HepG2 (cell line): ENCODE measurements around the gene CCDC14. TPM values are rescaled to one million over a fixed set of nuclear protein-coding genes. Genes with fewer than 3 reads are reported as not detected.
"Not testable (repeated sequence)": the region's sequence is repeated elsewhere in the genome, so short reads cannot be mapped to it uniquely, and the experiment has no call there.

Source experiments
- ATAC-seq: fragments of 200-7000 bp; cut with Tn5 transposase; 3 replicates; pipeline ENCODE4 v1.9.1; 2020; ENCODE audit warnings: mild to moderate bottlenecking, moderate library complexity
- BruUV-seq: library from RNA; stranded (reverse); fragments of 400-500 nt; replicated peaks from 2 replicates; lab custom pipeline; 2021; lab: Mats Ljungman, UMichigan
- CTCF ChIA-PET: fragments of 300-600 bp; formaldehyde crosslinking; extraction: SDS; loops from one replicate; lab custom pipeline; 2021; ENCODE audit warnings: low total read pairs, inconsistent platforms, low intra/inter-chr PET ratio; lab: Yijun Ruan, JAX
- POLR2A ChIA-PET: fragments of 350-600 bp; sonication (Branson Sonifier 250); formaldehyde crosslinking; loops from one replicate; lab custom pipeline; 2020; ENCODE audit warnings: antibody characterized with exemption, inconsistent platforms; lab: Yijun Ruan, JAX
- DNase-seq: peaks from one replicate; pipeline ENCODE4 v3.0.0-alpha.2; 2015; ENCODE audit warnings: low spot score
- FAIRE-seq: peaks from 3 replicates; lab custom pipeline; 2011; peaks lifted over from hg19 to GRCh38; lab: Jason Lieb, UNC
- H2AFZ ChIP-seq: one replicate; pipeline ENCODE4 v1.6.1; 2011; ENCODE audit warnings: low read length, inconsistent platforms
- H3K27ac ChIP-seq: fragments of 300-600 bp; 3 replicates; pipeline ENCODE4 v1.8.0; 2011; ENCODE audit warnings: mixed run types, mild to moderate bottlenecking, mixed read lengths, low read length, inconsistent platforms; ENCODE audit not compliant: insufficient read depth; ENCODE audit errors: extremely low read length
- H3K27me3 ChIP-seq, 2 experiments: fragments of 200-600 bp in 1 of 2; 2 replicates in 1 of 2; 3 replicates in 1 of 2; pipeline versions ENCODE4 v1.6.0 to v1.8.0; 2011; ENCODE audit warnings: low read length in 2 of 2, mild to moderate bottlenecking in 2 of 2, moderate library complexity in 2 of 2, inconsistent platforms in 1 of 2; ENCODE audit not compliant: insufficient read depth in 2 of 2, control insufficient read depth in 1 of 2
- H3K36me3 ChIP-seq, 2 experiments: fragments of 200-600 bp in 1 of 2; replicated peaks in 1 of 2; 2 replicates in 1 of 2; 3 replicates in 1 of 2; pipeline versions ENCODE4 v1.5.1 to v1.8.0; 2011; ENCODE audit warnings: low read length in 2 of 2, inconsistent platforms in 1 of 2; ENCODE audit not compliant: insufficient read depth in 2 of 2, control insufficient read depth in 1 of 2
- H3K4me1 ChIP-seq: 2 replicates; pipeline ENCODE4 v1.5.1; 2012; ENCODE audit warnings: low read length, inconsistent platforms; ENCODE audit not compliant: insufficient read depth
- H3K4me2 ChIP-seq: 2 replicates; pipeline ENCODE4 v1.6.0; 2011; ENCODE audit warnings: low read depth, low read length, inconsistent platforms
- H3K4me3 ChIP-seq, 3 experiments: fragments of 200-600 bp in 1 of 3; sonication (generic), shearing (Covaris generic) in 1 of 3; replicated peaks in 1 of 3; 2 replicates each; pipeline ENCODE4 v1.5.1; 2011 to 2016; ENCODE audit warnings: low read length in 3 of 3, inconsistent platforms in 2 of 3, low read depth in 2 of 3, mild to moderate bottlenecking in 2 of 3, control low read depth in 1 of 3, mixed read lengths in 1 of 3; ENCODE audit not compliant: insufficient read depth in 1 of 3
- H3K79me2 ChIP-seq: one replicate; pipeline ENCODE4 v1.6.1; 2011; ENCODE audit warnings: low read length, inconsistent platforms; ENCODE audit not compliant: insufficient read depth
- H3K9ac ChIP-seq: 2 replicates; pipeline ENCODE4 v1.6.0; 2011; ENCODE audit warnings: mild to moderate bottlenecking, low read depth, low read length, inconsistent platforms; ENCODE audit not compliant: insufficient read depth
- H3K9me3 ChIP-seq: 2 replicates; pipeline ENCODE4 v1.5.1; 2012; ENCODE audit warnings: mild to moderate bottlenecking, low read length
- H4K20me1 ChIP-seq: 2 replicates; pipeline ENCODE4 v1.6.0; 2011; ENCODE audit warnings: inconsistent platforms, mild to moderate bottlenecking, low read length, moderate library complexity; ENCODE audit not compliant: insufficient read depth
- CREB1 ChIP-seq, 2 experiments: fragments of 450-650 bp in 1 of 2; IDR thresholded peaks; 2 replicates each; pipeline ENCODE4 v1.6.1; 2016 to 2017; ENCODE audit warnings: control low read depth in 1 of 2, mild to moderate bottlenecking in 1 of 2, missing compliant biosample characterization in 1 of 2, missing genetic modification characterization in 1 of 2
- EEA1 ChIP-seq: sonication (generic); formaldehyde crosslinking; IDR thresholded peaks from 2 replicates; pipeline ENCODE4 v1.5.1; 2020; ENCODE audit warnings: mild to moderate bottlenecking, missing genetic modification reagents, borderline replicate concordance
- RAD21 ChIP-seq: fragments of 450-650 bp; formaldehyde crosslinking; IDR thresholded peaks from 2 replicates; pipeline ENCODE4 v1.5.0; 2020; ENCODE audit warnings: mild to moderate bottlenecking
- ZBTB20 ChIP-seq: sonication (generic); formaldehyde crosslinking; IDR thresholded peaks from 2 replicates; pipeline ENCODE4 v1.8.1; 2023; ENCODE audit warnings: missing genetic modification reagents, low read depth, mild to moderate bottlenecking, borderline replicate concordance
- ZNF33A ChIP-seq: sonication (generic); formaldehyde crosslinking; IDR thresholded peaks from 2 replicates; pipeline ENCODE4 v1.5.1; 2020; ENCODE audit warnings: missing genetic modification reagents, mild to moderate bottlenecking, moderate library complexity, borderline replicate concordance
- ZNF496 ChIP-seq: sonication (generic); formaldehyde crosslinking; IDR thresholded peaks from 2 replicates; pipeline ENCODE4 v1.8.1; 2023; ENCODE audit warnings: mild to moderate bottlenecking, moderate library complexity, missing genetic modification reagents; ENCODE audit not compliant: insufficient replicate concordance
- WGBS: methylation state at CpG from one replicate; pipeline ENCODE4 v1.1.6; 2017; ENCODE audit warnings: low lambda C conversion rate; 5-methylcytosine and 5-hydroxymethylcytosine counted together
- in situ Hi-C: cut with HindIII; loops from 2 replicates; pipeline ENCODE4 v1.10.0; 2017; ENCODE audit warnings: low pct_unique_long_range_greater_than_20kb; ENCODE audit not compliant: extremely low pct_ligation_motif_present
- intact Hi-C: fragments of 100-400 bp; cut with micrococcal nuclease; formaldehyde crosslinking; loops from one replicate; pipeline ENCODE4 v1.10.0; 2022; ENCODE audit not compliant: unreplicated experiment
- polyA plus RNA-seq, 8 experiments: library from polyadenylated mRNA; depleted of rRNA in 3 of 8; stranded (reverse) in 7 of 8; unstranded in 1 of 8; fragments of >200 nt; fragmentation: Illumina TruSeq in 4 of 8; extraction: Trizol in 4 of 8; gene quantifications; 2 replicates each; pipeline versions ENCODE4 v1.2.1 to v1.2.3, GENCODE V29; 2011 to 2016; ENCODE audit warnings: low read depth in 4 of 8, missing spikeins in 1 of 8, mixed read lengths in 1 of 8; ENCODE audit not compliant: insufficient read depth in 1 of 8
- total RNA-seq, 5 experiments: library from RNA; depleted of rRNA; stranded (reverse); fragments of >200 nt; fragmentation: Illumina TruSeq; extraction: Trizol; gene quantifications; 2 replicates each; pipeline ENCODE4 v1.2.3, GENCODE V29; 2016; ENCODE audit warnings: low read depth in 1 of 5
- TF ChIP-seq, protein P1 (sequence below): sonication (generic); formaldehyde crosslinking; IDR thresholded peaks from 2 replicates; pipeline ENCODE4 v1.4.0; 2020; ENCODE audit warnings: missing genetic modification reagents
- TF ChIP-seq, protein P2 (sequence below): IDR thresholded peaks from 2 replicates; pipeline ENCODE4 v1.6.1; 2016; ENCODE audit warnings: missing biosample characterization, missing genetic modification reagents, low read depth
- TF ChIP-seq, protein P3 (sequence below): IDR thresholded peaks from 2 replicates; pipeline ENCODE4 v1.6.1; 2016
- TF ChIP-seq, protein P4 (sequence below): sonication (generic); formaldehyde crosslinking; IDR thresholded peaks from 2 replicates; pipeline ENCODE4 v1.4.0; 2020; ENCODE audit warnings: mild to moderate bottlenecking, low read depth, missing genetic modification reagents

Gene CCDC14
- total and polyA plus RNA-seq, 2 of the 13 experiments (the other 11 are each of a cell fraction or from before 2014, with no cell fraction given), result 48.7 to 49.0 TPM

DNA sequence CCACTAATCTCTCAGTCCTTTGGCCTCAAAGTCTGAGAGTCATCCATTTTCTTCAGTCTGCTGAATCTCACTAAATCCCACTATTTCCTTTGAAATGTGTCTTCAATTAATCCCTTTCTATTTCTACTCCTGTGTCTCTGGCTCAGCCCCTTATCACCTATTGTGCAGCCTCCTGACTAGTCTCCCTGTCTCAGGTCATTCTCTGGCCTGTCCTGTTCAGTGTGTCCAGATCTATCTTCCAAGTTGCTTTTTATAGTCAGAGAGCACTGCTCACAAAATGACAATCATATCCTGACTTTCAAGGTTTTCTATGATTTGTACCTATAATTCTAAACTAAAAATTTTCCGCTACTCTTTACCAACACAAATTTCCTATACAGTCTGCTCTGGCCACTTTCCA is 23.3 kb upstream of the CCDC14 start (continued):
- TF ChIP-seq CREB1 (IDR thresholded peaks at IDR 0.05) (no peak), CREB1 (CRISPR knock-in tag; IDR thresholded peaks at IDR 0.05) (no peak), ZNF496 (CRISPR knock-in tag) (no peak), RAD21 (no peak), EEA1 (CRISPR knock-in tag) (no peak), ZBTB20 (CRISPR knock-in tag) (no peak), ZNF33A (no peak)
- TF ChIP-seq, protein P1, sequence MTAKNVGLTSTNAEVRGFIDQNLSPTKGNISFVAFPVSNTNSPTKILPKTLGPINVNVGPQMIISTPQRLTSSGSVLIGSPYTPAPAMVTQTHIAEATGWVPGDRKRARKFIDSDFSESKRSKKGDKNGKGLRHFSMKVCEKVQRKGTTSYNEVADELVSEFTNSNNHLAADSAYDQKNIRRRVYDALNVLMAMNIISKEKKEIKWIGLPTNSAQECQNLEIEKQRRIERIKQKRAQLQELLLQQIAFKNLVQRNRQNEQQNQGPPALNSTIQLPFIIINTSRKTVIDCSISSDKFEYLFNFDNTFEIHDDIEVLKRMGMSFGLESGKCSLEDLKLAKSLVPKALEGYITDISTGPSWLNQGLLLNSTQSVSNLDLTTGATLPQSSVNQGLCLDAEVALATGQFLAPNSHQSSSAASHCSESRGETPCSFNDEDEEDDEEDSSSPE, result no peak
- TF ChIP-seq, protein P2, sequence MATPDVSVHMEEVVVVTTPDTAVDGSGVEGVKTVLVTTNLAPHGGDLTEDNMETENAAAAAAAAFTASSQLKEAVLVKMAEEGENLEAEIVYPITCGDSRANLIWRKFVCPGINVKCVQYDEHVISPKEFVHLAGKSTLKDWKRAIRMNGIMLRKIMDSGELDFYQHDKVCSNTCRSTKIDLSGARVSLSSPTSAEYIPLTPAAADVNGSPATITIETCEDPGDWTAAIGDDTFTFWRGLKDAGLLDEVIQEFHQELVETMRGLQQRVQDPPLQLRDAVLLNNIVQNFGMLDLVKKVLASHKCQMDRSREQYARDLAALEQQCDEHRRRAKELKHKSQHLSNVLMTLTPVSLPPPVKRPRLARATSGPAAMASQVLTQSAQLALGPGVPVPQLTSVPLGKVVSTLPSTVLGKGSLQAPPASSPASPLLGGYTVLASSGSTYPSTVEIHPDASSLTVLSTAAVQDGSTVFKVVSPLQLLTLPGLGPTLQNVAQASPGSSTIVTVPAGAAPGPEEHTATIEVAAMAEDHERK (CRISPR knock-in tag), result no peak
- TF ChIP-seq, protein P3, sequence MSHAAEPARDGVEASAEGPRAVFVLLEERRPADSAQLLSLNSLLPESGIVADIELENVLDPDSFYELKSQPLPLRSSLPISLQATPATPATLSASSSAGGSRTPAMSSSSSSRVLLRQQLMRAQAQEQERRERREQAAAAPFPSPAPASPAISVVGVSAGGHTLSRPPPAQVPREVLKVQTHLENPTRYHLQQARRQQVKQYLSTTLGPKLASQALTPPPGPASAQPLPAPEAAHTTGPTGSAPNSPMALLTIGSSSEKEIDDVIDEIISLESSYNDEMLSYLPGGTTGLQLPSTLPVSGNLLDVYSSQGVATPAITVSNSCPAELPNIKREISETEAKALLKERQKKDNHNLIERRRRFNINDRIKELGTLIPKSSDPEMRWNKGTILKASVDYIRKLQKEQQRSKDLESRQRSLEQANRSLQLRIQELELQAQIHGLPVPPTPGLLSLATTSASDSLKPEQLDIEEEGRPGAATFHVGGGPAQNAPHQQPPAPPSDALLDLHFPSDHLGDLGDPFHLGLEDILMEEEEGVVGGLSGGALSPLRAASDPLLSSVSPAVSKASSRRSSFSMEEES (CRISPR knock-in tag), result no peak
- TF ChIP-seq, protein P4, sequence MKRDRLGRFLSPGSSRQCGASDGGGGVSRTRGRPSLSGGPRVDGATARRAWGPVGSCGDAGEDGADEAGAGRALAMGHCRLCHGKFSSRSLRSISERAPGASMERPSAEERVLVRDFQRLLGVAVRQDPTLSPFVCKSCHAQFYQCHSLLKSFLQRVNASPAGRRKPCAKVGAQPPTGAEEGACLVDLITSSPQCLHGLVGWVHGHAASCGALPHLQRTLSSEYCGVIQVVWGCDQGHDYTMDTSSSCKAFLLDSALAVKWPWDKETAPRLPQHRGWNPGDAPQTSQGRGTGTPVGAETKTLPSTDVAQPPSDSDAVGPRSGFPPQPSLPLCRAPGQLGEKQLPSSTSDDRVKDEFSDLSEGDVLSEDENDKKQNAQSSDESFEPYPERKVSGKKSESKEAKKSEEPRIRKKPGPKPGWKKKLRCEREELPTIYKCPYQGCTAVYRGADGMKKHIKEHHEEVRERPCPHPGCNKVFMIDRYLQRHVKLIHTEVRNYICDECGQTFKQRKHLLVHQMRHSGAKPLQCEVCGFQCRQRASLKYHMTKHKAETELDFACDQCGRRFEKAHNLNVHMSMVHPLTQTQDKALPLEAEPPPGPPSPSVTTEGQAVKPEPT, result no peak

DNA sequence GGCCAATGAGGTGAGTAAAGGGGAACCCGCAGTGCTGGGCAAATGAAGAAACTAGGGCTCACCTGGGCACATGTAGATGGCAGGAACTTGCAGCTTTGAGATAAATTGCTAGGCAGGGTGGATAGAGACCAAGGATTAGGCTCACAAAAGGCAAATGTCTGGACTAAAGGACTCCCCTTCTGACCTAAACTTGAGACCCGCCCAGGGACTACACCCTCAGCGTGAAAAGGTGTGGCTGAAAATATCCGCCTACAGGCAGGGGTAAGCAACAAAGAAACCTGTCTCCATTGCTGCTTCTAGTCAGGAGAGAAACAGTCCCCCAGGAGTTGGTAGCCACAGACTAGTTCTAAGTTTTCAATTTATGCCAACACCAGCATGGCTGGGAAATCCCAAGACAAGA is 20.3 kb upstream of the CCDC14 start:
- in situ Hi-C loops, H3K9me3 ChIP-seq, POLR2A ChIA-PET, H3K4me1 ChIP-seq, H2AFZ ChIP-seq, H3K4me3 ChIP-seq, H3K79me2 ChIP-seq, ATAC-seq, DNase-seq, H3K9ac ChIP-seq, H3K4me2 ChIP-seq, intact Hi-C loops, H3K27ac ChIP-seq, H4K20me1 ChIP-seq, FAIRE-seq, CTCF ChIA-PET, H3K36me3 ChIP-seq, BruUV-seq: not testable (repeated sequence)
- WGBS, result 14% methylated on average over 4 of the region's 4 CpGs
- peaks cover 0 to 19% of the 10 kb centered on the region in 2 experiments; a peak in 1 of 5 replicates for H3K27me3 ChIP-seq
